Sigmoid colon (tissue), 7 donors: ENCODE measurements around the gene QRFP. TPM values are rescaled to one million over a fixed set of nuclear protein-coding genes. Genes with fewer than 3 reads are reported as not detected.
A peak's percentile ranks its signal among the peaks of the same experiment; 100 is the strongest.

Source experiments
- DNase-seq: peaks from one replicate; pipeline ENCODE4 v3.0.0-alpha.2; 2019
- H3K27ac ChIP-seq, 4 donors: fragments of 200-600 bp; sonication (generic); one replicate each; pipeline ENCODE4 v1.5.1; 2016 to 2019; ENCODE audit warnings: mild to moderate bottlenecking in 1 of 4
- H3K27me3 ChIP-seq, 3 donors: fragments of 200-600 bp; sonication (generic); one replicate each; pipeline ENCODE4 v1.5.1; 2019; ENCODE audit warnings: mild to moderate bottlenecking in 1 of 3
- H3K36me3 ChIP-seq, 4 donors: fragments of 200-600 bp; sonication (generic); one replicate each; pipeline ENCODE4 v1.5.1; 2016 to 2019
- H3K4me1 ChIP-seq, 4 donors: fragments of 200-600 bp; sonication (generic); one replicate each; pipeline ENCODE4 v1.5.1; 2017 to 2019
- H3K4me3 ChIP-seq, 4 donors: fragments of 200-600 bp; sonication (generic); one replicate each; pipeline ENCODE4 v1.5.1; 2017 to 2019; ENCODE audit warnings: mild to moderate bottlenecking in 2 of 4, moderate library complexity in 1 of 4
- H3K9me3 ChIP-seq, 4 donors: fragments of 200-600 bp in 3 of 4; sonication (generic) in 3 of 4; one replicate each; pipeline versions ENCODE4 v1.5.1 to v1.6.1; 2013 to 2019
- CTCF ChIP-seq, 4 experiments: fragments of 450-650 bp in 3 of 4; fragments of 200-600 bp in 1 of 4; IDR thresholded peaks; one replicate each; pipeline ENCODE4 v1.5.1; 2016 to 2019; ENCODE audit warnings: antibody characterized with exemption in 4 of 4, mild to moderate bottlenecking in 3 of 4, moderate library complexity in 2 of 4
- EP300 ChIP-seq, 4 donors: sonication (generic); formaldehyde crosslinking; IDR thresholded peaks; one replicate each; pipeline ENCODE4 v1.6.1; 2017; ENCODE audit warnings: antibody characterized with exemption in 4 of 4
- POLR2A ChIP-seq, 2 donors: fragments of 450-650 bp; IDR thresholded peaks; one replicate each; pipeline ENCODE4 v1.6.1; 2016; ENCODE audit warnings: antibody characterized with exemption in 2 of 2, mild to moderate bottlenecking in 2 of 2, moderate library complexity in 2 of 2
- POLR2AphosphoS5 ChIP-seq, 4 donors: sonication (generic); formaldehyde crosslinking; IDR thresholded peaks; one replicate each; pipeline ENCODE4 v1.6.1; 2017; ENCODE audit warnings: antibody characterized with exemption in 4 of 4
- WGBS, 2 donors: extraction: QIAGEN DNeasy Blood & Tissue Kit; methylation state at CpG; one replicate each; pipeline ENCODE4 v1.1.7; 2013; 5-methylcytosine and 5-hydroxymethylcytosine counted together
- intact Hi-C: fragments of 100-400 bp; cut with DNase I; formaldehyde crosslinking; loops from one replicate; pipeline ENCODE4 v1.15.1; 2023
- polyA plus RNA-seq, 3 donors: library from polyadenylated mRNA; stranded (reverse); fragments of 200-250 nt; gene quantifications; one replicate each; pipeline ENCODE4 v1.2.3, GENCODE V29; 2013
- total RNA-seq, 4 donors: library from RNA; depleted of rRNA; stranded (reverse); fragments of >200 nt; gene quantifications; one replicate each; pipeline ENCODE4 v1.1.0, GENCODE V29; 2016
- donor health status: healthy with polysubstance abuse.
- donor health status: Bipolar disorder and iron deficiency.
- donor health status: healthy.

QRFP gene
- total and polyA plus RNA-seq, 7 donors: 0.20 TPM; not detected in 6

DNA sequence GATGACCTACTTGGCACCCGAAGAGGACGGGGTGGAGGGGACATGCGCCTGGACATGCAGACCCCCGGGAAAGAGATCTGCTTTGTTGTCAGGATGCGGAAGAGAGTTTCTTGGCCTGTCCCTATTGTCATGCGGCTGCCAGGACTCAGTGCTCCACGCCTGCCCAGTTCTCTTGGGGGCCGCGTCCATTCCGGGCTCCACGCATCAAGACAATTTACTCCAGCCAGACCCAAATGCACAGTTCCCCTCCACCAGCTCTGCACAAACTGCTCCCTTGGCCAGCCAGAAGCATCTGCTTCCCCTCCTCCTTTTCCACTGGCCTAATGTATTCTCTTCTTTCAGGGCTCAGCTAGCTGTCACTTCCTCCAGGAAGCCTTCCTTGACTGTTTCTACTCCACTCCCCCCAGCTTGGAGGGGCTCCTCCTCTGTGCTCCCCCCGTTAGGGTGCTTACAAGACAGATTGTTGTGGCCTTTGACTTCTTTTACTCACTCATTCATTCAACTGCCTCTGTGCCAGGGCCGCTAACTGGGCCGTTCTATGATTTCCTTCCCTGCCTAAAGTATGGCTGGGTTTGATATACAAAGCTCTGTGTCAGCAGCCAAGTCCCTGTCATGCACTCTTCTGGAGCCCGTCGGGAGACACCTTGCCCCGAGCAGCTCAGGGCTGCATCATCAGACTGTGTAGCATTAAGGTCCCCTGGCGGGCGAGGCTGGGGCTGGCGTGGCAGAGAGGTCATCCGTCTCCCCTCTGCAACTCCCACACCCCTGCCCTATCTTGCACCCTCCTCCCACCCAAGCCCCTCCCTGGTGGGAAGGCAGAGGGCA is 35.9 kb upstream of the QRFP start:
- DNase-seq: no peak
- TF ChIP-seq EP300 (IDR thresholded peaks at IDR 0.05) (no peak), CTCF (IDR thresholded peaks at IDR 0.05) (peak in 2 of 4 experiments; percentile 20 to 30)
- 64 to 78% methylated on average over 21 of the region's 21 CpGs for whole genome bisulfite sequencing, 2 donors
- Histone ChIP-seq H3K36me3 (no peaks in the 10 kb centered on the region), H3K4me1 (peaks cover 0 to 38% (median 19%) of the 10 kb centered on the region in 4 donors), H3K27ac (peak overlapping the region in 2 of 4 donors; percentile 62 to 81), H3K9me3 (no peaks in the 10 kb centered on the region), H3K27me3 (peaks cover 7 to 44% (median 27%) of the 10 kb centered on the region in 3 donors), H3K4me3 (peak overlapping the region in 1 of 4 donors; percentile 4)
- intact Hi-C loops: no loop called here

DNA sequence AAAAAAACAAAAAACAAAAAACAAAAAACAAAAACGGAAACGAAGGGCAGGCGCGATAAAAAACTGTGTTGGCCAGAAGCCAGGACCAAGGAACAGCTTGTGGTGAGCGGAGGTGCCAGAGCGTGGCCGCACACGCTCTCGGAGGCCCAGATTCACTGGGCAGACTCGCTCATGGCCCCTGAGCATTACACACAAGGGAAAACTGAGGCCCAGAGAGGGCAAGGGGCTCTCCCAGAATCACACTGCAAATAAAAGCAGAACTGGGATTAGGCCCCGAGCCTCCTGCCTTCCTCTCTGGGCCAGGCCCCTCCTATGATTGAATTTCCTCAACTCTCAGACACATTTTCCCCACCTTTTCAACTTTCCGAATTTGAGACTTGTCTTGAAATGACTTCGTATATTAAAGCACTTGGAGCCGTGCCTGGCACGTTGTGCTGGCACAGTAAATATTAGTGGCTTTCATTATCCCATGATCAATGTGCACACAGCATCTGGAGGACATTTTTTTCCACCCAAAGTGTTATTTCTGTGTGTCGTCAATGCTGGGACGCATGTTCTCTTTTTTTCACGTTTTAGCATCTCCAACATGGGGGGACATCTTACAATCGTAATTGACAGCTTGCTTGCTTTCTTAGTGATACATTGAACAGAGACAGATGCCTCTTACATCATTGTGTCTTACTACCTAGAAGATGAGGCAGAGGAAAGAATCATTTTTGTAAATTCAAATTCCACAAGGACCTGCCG is 35.1 kb upstream of the QRFP start:
- peaks cover 0 to 34% (median 19%) of the 10 kb centered on the region in 4 donors for H3K4me1 ChIP-seq
- WGBS, 2 donors: 78 to 84% methylated on average over 20 of the region's 20 CpGs
- H3K27me3 ChIP-seq: peaks cover 5 to 36% (median 20%) of the 10 kb centered on the region in 3 donors
- intact Hi-C loops: no loop called here
- no peak overlapping the region for H3K4me3 ChIP-seq
- no peak for DNase-seq
- no peaks in the 10 kb centered on the region for H3K36me3 ChIP-seq
- TF ChIP-seq POLR2AphosphoS5 (IDR thresholded peaks at IDR 0.05) (no peak), EP300 (IDR thresholded peaks at IDR 0.05) (no peak), CTCF (IDR thresholded peaks at IDR 0.05) (no peak), POLR2A (IDR thresholded peaks at IDR 0.05) (no peak)
- H3K9me3 ChIP-seq: no peaks in the 10 kb centered on the region
- peak overlapping the region in 1 of 4 donors; percentile 81 for H3K27ac ChIP-seq

GRCh38 chr9:130930804-130931349 is 34.3 kb upstream of the QRFP start:
- Histone ChIP-seq H3K27ac (no peak overlapping the region), H3K4me1 (peaks cover 0 to 28% (median 19%) of the 10 kb centered on the region in 4 donors), H3K27me3 (peaks cover 1 to 28% (median 13%) of the 10 kb centered on the region in 3 donors), H3K36me3 (no peaks in the 10 kb centered on the region), H3K9me3 (no peaks in the 10 kb centered on the region), H3K4me3 (no peak overlapping the region)
- DNase-seq: no peak
- TF ChIP-seq EP300 (IDR thresholded peaks at IDR 0.05): no peak
- no peak for TF ChIP-seq CTCF (IDR thresholded peaks at IDR 0.05)
- TF ChIP-seq POLR2A (IDR thresholded peaks at IDR 0.05): no peak
- TF ChIP-seq POLR2AphosphoS5 (IDR thresholded peaks at IDR 0.05): no peak
- intact Hi-C loops: no loop called here
- WGBS, 2 donors: 95% methylated on average over 15 of the region's 15 CpGs

- Histone ChIP-seq H3K27me3 (peaks cover 0 to 28% (median 13%) of the 10 kb centered on the region in 3 donors), H3K4me1 (peaks cover 0 to 28% (median 19%) of the 10 kb centered on the region in 4 donors), H3K36me3 (no peaks in the 10 kb centered on the region), H3K9me3 (no peaks in the 10 kb centered on the region), H3K27ac (no peak overlapping the region), H3K4me3 (no peak overlapping the region)
- TF ChIP-seq CTCF (IDR thresholded peaks at IDR 0.05) (no peak), POLR2A (IDR thresholded peaks at IDR 0.05) (no peak), POLR2AphosphoS5 (IDR thresholded peaks at IDR 0.05) (no peak), EP300 (IDR thresholded peaks at IDR 0.05) (no peak)
- intact Hi-C loops: no loop called here
- DNase-seq: no peak
- WGBS, 2 donors: 90 to 92% methylated on average over 23 of the region's 23 CpGs
Measured at GRCh38 chr9:130930132-130930803, 33.7 kb upstream of the QRFP start.
